Esophagus (tissue), 2 donors: ENCODE measurements around the gene RAB17. TPM values are rescaled to one million over a fixed set of nuclear protein-coding genes. Genes with fewer than 3 reads are reported as not detected.

Experiments used
- H3K27ac ChIP-seq, 2 donors: one replicate each; pipeline ENCODE4 v1.5.1; 2013; ENCODE audit warnings: low read depth in 2 of 2, mild to moderate bottlenecking in 2 of 2, inconsistent platforms in 1 of 2, low read length in 1 of 2, moderate library complexity in 1 of 2
- H3K27me3 ChIP-seq, 2 donors: one replicate each; pipeline ENCODE4 v1.6.1; 2013; ENCODE audit warnings: low read length in 2 of 2, control low read depth in 1 of 2, mild to moderate bottlenecking in 1 of 2; ENCODE audit not compliant: insufficient read depth in 2 of 2, control insufficient read depth in 1 of 2
- H3K36me3 ChIP-seq, 2 donors: one replicate each; pipeline ENCODE4 v1.6.1; 2013; ENCODE audit warnings: low read length in 1 of 2; ENCODE audit not compliant: control insufficient read depth in 2 of 2, insufficient read depth in 2 of 2
- H3K4me1 ChIP-seq, 2 donors: one replicate each; pipeline ENCODE4 v1.6.1; 2013; ENCODE audit warnings: low read length in 1 of 2; ENCODE audit not compliant: control insufficient read depth in 2 of 2, insufficient read depth in 2 of 2
- H3K4me3 ChIP-seq, 2 donors: one replicate each; pipeline ENCODE4 v1.5.1; 2013; ENCODE audit warnings: low read length in 2 of 2, mild to moderate bottlenecking in 2 of 2, low read depth in 1 of 2, moderate library complexity in 1 of 2
- H3K9me3 ChIP-seq, 2 donors: one replicate each; pipeline ENCODE4 v1.6.1; 2013; ENCODE audit warnings: mild to moderate bottlenecking in 2 of 2, low read depth in 1 of 2, low read length in 1 of 2, moderate library complexity in 1 of 2; ENCODE audit not compliant: control insufficient read depth in 2 of 2, insufficient read depth in 1 of 2
- WGBS, 2 donors: extraction: QIAGEN DNeasy Blood & Tissue Kit; methylation state at CpG; one replicate each; pipeline ENCODE4 v1.1.7; 2013; 5-methylcytosine and 5-hydroxymethylcytosine counted together
- polyA plus RNA-seq, 2 donors: library from polyadenylated mRNA; stranded (reverse); fragments of 200-250 nt; gene quantifications; one replicate each; pipeline ENCODE4 v1.2.3, GENCODE V29; 2013
- donor health status: healthy with polysubstance abuse.
- donor health status: Bipolar disorder and iron deficiency.

The RAB17 gene
- polyA plus RNA-seq, 2 donors, result 7.0 to 10.9 TPM

GRCh38 chr2:237631007-237631785, 40.7 kb upstream of the RAB17 start:
- H3K4me3 ChIP-seq, result no peak overlapping the region
- peaks cover 0 to 5% of the 10 kb centered on the region in 2 donors for H3K4me1 ChIP-seq
- peak overlapping the region in 1 of 2 donors; percentile 6 for H3K27ac ChIP-seq
- H3K36me3 ChIP-seq, result no peaks in the 10 kb centered on the region
- no peaks in the 10 kb centered on the region for H3K9me3 ChIP-seq
- WGBS, 2 donors, result 88 to 92% methylated on average over 14 of the region's 14 CpGs
- no peaks in the 10 kb centered on the region for H3K27me3 ChIP-seq

GRCh38 chr2:237630216-237631000, 39.9 kb upstream of the RAB17 start:
- WGBS, 2 donors, result 77 to 91% methylated on average over 12 of the region's 12 CpGs
- peak overlapping the region in 1 of 2 donors; percentile 6 for H3K27ac ChIP-seq

DNA sequence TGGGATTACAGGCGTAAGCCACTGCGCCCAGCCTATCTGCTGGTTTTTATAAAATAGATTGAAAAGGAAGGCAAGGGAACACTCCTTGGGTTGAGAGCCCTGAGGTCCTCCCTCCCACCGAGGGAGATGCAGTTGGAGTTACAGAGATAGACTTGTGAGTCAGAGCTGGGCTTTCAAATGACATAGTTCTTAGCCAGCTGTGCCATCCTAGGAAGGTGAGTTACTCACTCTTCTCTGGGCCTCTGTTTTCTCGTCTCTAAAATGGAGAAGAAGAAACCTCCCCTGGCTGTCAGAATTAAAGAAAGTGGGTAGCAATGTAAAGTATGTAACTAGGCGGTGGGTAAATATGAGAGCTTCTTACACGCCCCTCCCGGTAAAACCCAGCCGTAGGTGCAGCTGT, 39.2 kb upstream of the RAB17 start:
- Histone ChIP-seq H3K4me3 (no peak overlapping the region), H3K27ac (no peak overlapping the region), H3K27me3 (no peaks in the 10 kb centered on the region), H3K36me3 (no peaks in the 10 kb centered on the region), H3K4me1 (peaks cover 0 to 5% of the 10 kb centered on the region in 2 donors), H3K9me3 (no peaks in the 10 kb centered on the region)
- 72 to 92% methylated on average over 8 of the region's 8 CpGs for WGBS, 2 donors

More at GRCh38 chr2:237630216-237631000, 39.9 kb upstream of the RAB17 start:
- H3K36me3 ChIP-seq, result no peaks in the 10 kb centered on the region
- peaks cover 0 to 5% of the 10 kb centered on the region in 2 donors for H3K4me1 ChIP-seq
- H3K9me3 ChIP-seq, result no peaks in the 10 kb centered on the region
- H3K27me3 ChIP-seq, result no peaks in the 10 kb centered on the region
- no peak overlapping the region for H3K4me3 ChIP-seq

- H3K27me3 ChIP-seq, result no peaks in the 10 kb centered on the region
- no peak overlapping the region for H3K27ac ChIP-seq
- no peaks in the 10 kb centered on the region for H3K36me3 ChIP-seq
- H3K4me1 ChIP-seq, result peaks cover 0 to 5% of the 10 kb centered on the region in 2 donors
- WGBS, 2 donors, result 87 to 92% methylated on average over 1 of the region's 1 CpG
- H3K9me3 ChIP-seq, result no peaks in the 10 kb centered on the region
- H3K4me3 ChIP-seq, result no peak overlapping the region
Observed at GRCh38 chr2:237629188-237629534, 38.6 kb upstream of the RAB17 start.

GRCh38 chr2:237628247-237629187, 38.0 kb upstream of the RAB17 start:
- Histone ChIP-seq H3K9me3 (no peaks in the 10 kb centered on the region), H3K4me1 (peaks cover 0 to 5% of the 10 kb centered on the region in 2 donors), H3K4me3 (peak overlapping the region; percentile 50 to 53), H3K27ac (no peak overlapping the region), H3K27me3 (no peaks in the 10 kb centered on the region), H3K36me3 (no peaks in the 10 kb centered on the region)
- 51 to 54% methylated on average over 14 of the region's 14 CpGs for WGBS, 2 donors

- 1% methylated on average over 46 to 114 of the region's 114 CpGs for WGBS, 2 donors
- Histone ChIP-seq H3K27me3 (no peaks in the 10 kb centered on the region), H3K9me3 (no peaks in the 10 kb centered on the region), H3K4me3 (peak within 1 kb of the TSS; percentile 50 to 53), H3K36me3 (no peaks in the 10 kb centered on the region), H3K27ac (peak within 1 kb of the TSS; percentile 18 to 27), H3K4me1 (peaks cover 0 to 5% of the 10 kb centered on the region in 2 donors)
Observed at GRCh38 chr2:237627441-237628246, 37.1 kb upstream of the RAB17 start, which contains the start of gene LRRFIP1. Gene LRRFIP1 (plus strand): TSS chr2:237627587. CDS start chr2:237627645, 58 bp downstream.

DNA sequence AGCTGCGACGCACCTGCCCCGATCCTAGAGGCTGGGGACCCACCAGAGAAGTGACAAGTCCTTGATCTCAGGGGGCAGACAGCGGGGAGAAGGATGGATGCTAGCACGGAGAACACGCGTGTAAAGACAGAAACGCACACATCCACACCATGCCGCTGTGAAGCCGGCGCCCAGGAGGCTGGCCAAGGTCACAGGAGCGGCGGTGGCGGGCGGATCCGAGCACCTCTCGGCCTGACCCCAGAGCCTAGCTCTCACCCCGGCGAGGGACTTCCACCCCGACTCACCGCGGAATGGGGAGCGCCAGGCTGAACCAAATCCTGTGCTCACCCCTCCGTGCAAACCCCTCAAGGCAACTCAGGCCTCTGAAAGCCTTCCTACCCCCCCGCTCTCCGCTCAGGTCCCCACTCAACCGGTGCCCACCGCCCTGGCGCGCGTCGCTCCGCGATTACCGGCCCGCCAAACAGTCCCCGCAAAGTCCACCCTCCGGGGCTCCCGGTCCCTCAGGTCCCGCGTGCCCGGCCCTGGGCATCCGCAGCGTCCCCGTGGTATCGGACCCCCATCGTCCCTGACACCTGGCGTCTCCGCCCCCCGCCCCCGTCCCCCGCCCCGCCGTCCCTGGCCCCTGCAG, 36.4 kb upstream of the RAB17 start:
- Histone ChIP-seq H3K27ac (peak overlapping the region; percentile 18 to 27), H3K36me3 (no peaks in the 10 kb centered on the region), H3K4me1 (peaks cover 0 to 5% of the 10 kb centered on the region in 2 donors), H3K27me3 (no peaks in the 10 kb centered on the region), H3K4me3 (peak overlapping the region; percentile 35 to 50), H3K9me3 (no peaks in the 10 kb centered on the region)
- WGBS, 2 donors, result 15 to 17% methylated on average over 54 of the region's 54 CpGs

GRCh38 chr2:237625777-237626176, 35.2 kb upstream of the RAB17 start:
- Histone ChIP-seq H3K27me3 (no peaks in the 10 kb centered on the region), H3K36me3 (no peaks in the 10 kb centered on the region), H3K4me1 (peaks cover 0 to 5% of the 10 kb centered on the region in 2 donors), H3K4me3 (no peak overlapping the region), H3K9me3 (no peaks in the 10 kb centered on the region), H3K27ac (peak overlapping the region in 1 of 2 donors; percentile 22)
- WGBS, 2 donors, result 48 to 78% methylated on average over 6 of the region's 6 CpGs
